ENCODE data around the gene TCFL5.

- no peak for TF ChIP-seq CTCF (IDR thresholded peaks at IDR 0.05)
- TF ChIP-seq EP300 (IDR thresholded peaks at IDR 0.05): no peak
- TF ChIP-seq POLR2AphosphoS5 (IDR thresholded peaks at IDR 0.05): no peak
Measured at GRCh38 chr20:62896526-62896925, 34.9 kb upstream of the TCFL5 start.
